GM19238 (cell line): ENCODE data around the gene ZNF496.

Experiments used
- DNase-seq: peaks from one replicate; pipeline ENCODE4 v3.0.0; 2011; ENCODE audit warnings: low spot score; ENCODE audit not compliant: insufficient read length

The ZNF496 gene

GRCh38 chr1:247328311-247328710 is 3.4 kb downstream of the ZNF496 start:
- no peak for DNase-seq

GRCh38 chr1:247326411-247327130 is 5.1 kb downstream of the ZNF496 start:
- DNase-seq: no peak

- no peak for DNase-seq
Measured at GRCh38 chr1:247324923-247325322, 6.7 kb downstream of the ZNF496 start.

GRCh38 chr1:247324204-247324787 is 7.4 kb downstream of the ZNF496 start:
- no peak for DNase-seq

GRCh38 chr1:247322849-247323586 is 8.6 kb downstream of the ZNF496 start:
- no peak for DNase-seq

GRCh38 chr1:247322442-247322841 is 9.2 kb downstream of the ZNF496 start:
- no peak for DNase-seq

GRCh38 chr1:247317702-247318101 is 14.0 kb downstream of the ZNF496 start:
- no peak for DNase-seq

GRCh38 chr1:247316590-247317197 is 15.0 kb downstream of the ZNF496 start:
- DNase-seq: no peak

- no peak for DNase-seq
Measured at GRCh38 chr1:247304031-247304430, 27.6 kb downstream of the ZNF496 start.

GRCh38 chr1:247303216-247303615 is 28.5 kb downstream of the ZNF496 start:
- DNase-seq: no peak

- DNase-seq: no peak
Measured at GRCh38 chr1:247301176-247301540, 30.5 kb downstream of the ZNF496 start.

GRCh38 chr1:247300491-247301175 is 31.0 kb downstream of the ZNF496 start:
- DNase-seq: no peak

- no peak for DNase-seq
Measured at GRCh38 chr1:247299723-247300381, 31.8 kb downstream of the ZNF496 start.

- DNase-seq: no peak
Measured at GRCh38 chr1:247298701-247299100, 33.0 kb downstream of the ZNF496 start.

- DNase-seq: no peak
Measured at GRCh38 chr1:247298124-247298481, 33.6 kb downstream of the ZNF496 start.

GRCh38 chr1:247297263-247298123 is 34.2 kb downstream of the ZNF496 start:
- no peak for DNase-seq

- DNase-seq: no peak
Measured at GRCh38 chr1:247296599-247297180, 35.0 kb downstream of the ZNF496 start.

- DNase-seq: no peak
Measured at GRCh38 chr1:247295746-247296145, 35.9 kb downstream of the ZNF496 start.

GRCh38 chr1:247295274-247295684 is 36.4 kb downstream of the ZNF496 start:
- no peak for DNase-seq

- DNase-seq: no peak
Measured at GRCh38 chr1:247294282-247294681, 37.4 kb downstream of the ZNF496 start.
